SIG-M5 treated with dmso at 0.1 percent for 504 hours (cell line): ENCODE measurements around the gene TCERG1L.
"Not testable (repeated sequence)": the region's sequence is repeated elsewhere in the genome, so short reads cannot be mapped to it uniquely, and the experiment has no call there.

Experiments
- DNase-seq: peaks from one replicate; lab custom pipeline; 2025; ENCODE audit not compliant: unreplicated experiment; lab: John Stamatoyannopoulos, UW

Gene TCERG1L

GRCh38 chr10:131187926-131188325 lies 123.6 kb downstream of the TCERG1L start:
- no peak for DNase-seq

- no peak for DNase-seq
These were observed 124.2 kb downstream of the TCERG1L start for GRCh38 chr10:131187274-131187673.

- DNase-seq = no peak
These were observed 124.8 kb downstream of the TCERG1L start for GRCh38 chr10:131186547-131187253.

- DNase-seq = no peak
These were observed 127.0 kb downstream of the TCERG1L start for GRCh38 chr10:131184503-131184902.

GRCh38 chr10:131183546-131184045 lies 127.9 kb downstream of the TCERG1L start:
- DNase-seq = no peak

GRCh38 chr10:131181456-131181855 lies 130.1 kb downstream of the TCERG1L start:
- DNase-seq = no peak

GRCh38 chr10:131180740-131181415 lies 130.6 kb downstream of the TCERG1L start:
- no peak for DNase-seq

- DNase-seq = no peak
These were observed 131.4 kb downstream of the TCERG1L start for GRCh38 chr10:131180086-131180485.

- no peak for DNase-seq
These were observed 132.2 kb downstream of the TCERG1L start for GRCh38 chr10:131179361-131179760.

GRCh38 chr10:131178521-131179331 lies 132.8 kb downstream of the TCERG1L start:
- DNase-seq = no peak

- DNase-seq = no peak
These were observed 133.8 kb downstream of the TCERG1L start for GRCh38 chr10:131177431-131178327.

- no peak for DNase-seq
These were observed 134.6 kb downstream of the TCERG1L start for GRCh38 chr10:131176907-131177306.

- DNase-seq = not testable (repeated sequence)
These were observed 135.2 kb downstream of the TCERG1L start for GRCh38 chr10:131176324-131176723.

- no peak for DNase-seq
These were observed 135.6 kb downstream of the TCERG1L start for GRCh38 chr10:131175891-131176290.

- no peak for DNase-seq
These were observed 136.6 kb downstream of the TCERG1L start for GRCh38 chr10:131174651-131175540.

- DNase-seq = no peak
These were observed 137.3 kb downstream of the TCERG1L start for GRCh38 chr10:131174211-131174565.

GRCh38 chr10:131173484-131174210 lies 137.9 kb downstream of the TCERG1L start:
- no peak for DNase-seq

GRCh38 chr10:131172433-131172832 lies 139.1 kb downstream of the TCERG1L start:
- DNase-seq = no peak

GRCh38 chr10:131169146-131169545 lies 142.4 kb downstream of the TCERG1L start:
- DNase-seq = no peak
